SJSA1 (cell line): ENCODE measurements around the gene C3orf20. TPM values are rescaled to one million over a fixed set of nuclear protein-coding genes. Genes with fewer than 3 reads are reported as not detected.

Source experiments
- DNase-seq, 2 experiments: peaks; one replicate each; pipeline ENCODE4 v3.0.0-alpha.2; 2015 to 2020; ENCODE audit warnings: low spot score in 2 of 2, low read depth in 1 of 2
- H3K27ac ChIP-seq: fragments of 250-450 bp; sonication (Bioruptor Pico); 2 replicates; pipeline ENCODE4 v1.5.1; 2020; ENCODE audit warnings: mild to moderate bottlenecking, moderate library complexity
- H3K27me3 ChIP-seq: fragments of 250-450 bp; sonication (Bioruptor Pico); replicated peaks from 2 replicates; pipeline ENCODE4 v1.5.1; 2020; ENCODE audit warnings: mild to moderate bottlenecking, moderate library complexity
- H3K36me3 ChIP-seq: fragments of 250-450 bp; sonication (Bioruptor Pico); 2 replicates; pipeline ENCODE4 v1.5.1; 2020; ENCODE audit warnings: mild to moderate bottlenecking
- H3K4me1 ChIP-seq: fragments of 250-450 bp; sonication (Bioruptor Pico); replicated peaks from 2 replicates; pipeline ENCODE4 v1.6.1; 2021; ENCODE audit warnings: mild to moderate bottlenecking
- H3K4me3 ChIP-seq: fragments of 250-450 bp; sonication (Bioruptor Pico); 2 replicates; pipeline ENCODE4 v1.5.1; 2020; ENCODE audit warnings: mild to moderate bottlenecking
- H3K9me3 ChIP-seq: fragments of 250-450 bp; sonication (Bioruptor Pico); replicated peaks from 2 replicates; pipeline ENCODE4 v1.5.1; 2020; ENCODE audit warnings: mild to moderate bottlenecking
- total RNA-seq: library from RNA; depleted of rRNA; stranded (reverse); fragments of >200 nt; shearing (Covaris generic); gene quantifications from 2 replicates; pipeline ENCODE4 v1.2.3, GENCODE V29; 2014

The C3orf20 gene
- total RNA-seq, 1 experiment from 2014 or later: not detected

GRCh38 chr3:14771593-14772497 is 96.9 kb downstream of the C3orf20 start:
- no peaks in the 10 kb centered on the region for H3K4me1 ChIP-seq
- H3K9me3 ChIP-seq: no peaks in the 10 kb centered on the region
- H3K4me3 ChIP-seq: no peak overlapping the region
- no peaks in the 10 kb centered on the region for H3K36me3 ChIP-seq
- no peak overlapping the region for H3K27ac ChIP-seq
- no peaks in the 10 kb centered on the region for H3K27me3 ChIP-seq
- peak in 1 of 2 experiments; percentile 24 for DNase-seq

GRCh38 chr3:14772533-14773138 is 97.7 kb downstream of the C3orf20 start:
- H3K4me1 ChIP-seq: no peaks in the 10 kb centered on the region

GRCh38 chr3:14773281-14773680 is 98.3 kb downstream of the C3orf20 start:
- no peak for DNase-seq
- H3K27ac ChIP-seq: no peak overlapping the region
- no peaks in the 10 kb centered on the region for H3K27me3 ChIP-seq
- no peaks in the 10 kb centered on the region for H3K36me3 ChIP-seq
- H3K4me1 ChIP-seq: no peaks in the 10 kb centered on the region
- no peak overlapping the region for H3K4me3 ChIP-seq
- H3K9me3 ChIP-seq: no peaks in the 10 kb centered on the region

More at GRCh38 chr3:14772533-14773138, 97.7 kb downstream of the C3orf20 start:
- peak in 1 of 2 experiments; percentile 19 for DNase-seq
- Histone ChIP-seq H3K9me3 (no peaks in the 10 kb centered on the region), H3K27ac (no peak overlapping the region), H3K4me3 (no peak overlapping the region), H3K36me3 (no peaks in the 10 kb centered on the region), H3K27me3 (no peaks in the 10 kb centered on the region)

- peak in 1 of 2 experiments; percentile 31 for DNase-seq
These were observed 98.8 kb downstream of the C3orf20 start for GRCh38 chr3:14773691-14774128.

GRCh38 chr3:14774431-14774830 is 99.5 kb downstream of the C3orf20 start:
- Histone ChIP-seq H3K36me3 (no peaks in the 10 kb centered on the region), H3K9me3 (no peaks in the 10 kb centered on the region), H3K27ac (no peak overlapping the region), H3K27me3 (no peaks in the 10 kb centered on the region; the same call in 1 of the 2 replicates), H3K4me3 (no peak overlapping the region), H3K4me1 (no peaks in the 10 kb centered on the region)
- peak in 1 of 2 experiments; percentile 22 for DNase-seq

More at GRCh38 chr3:14773691-14774128, 98.8 kb downstream of the C3orf20 start:
- no peaks in the 10 kb centered on the region for H3K27me3 ChIP-seq
- no peak overlapping the region for H3K27ac ChIP-seq
- H3K4me1 ChIP-seq: no peaks in the 10 kb centered on the region
- H3K9me3 ChIP-seq: no peaks in the 10 kb centered on the region
- H3K36me3 ChIP-seq: no peaks in the 10 kb centered on the region
- no peak overlapping the region for H3K4me3 ChIP-seq

- H3K9me3 ChIP-seq: no peaks in the 10 kb centered on the region
- DNase-seq: peak in 1 of 2 experiments; percentile 6
- no peaks in the 10 kb centered on the region for H3K4me1 ChIP-seq
- H3K27me3 ChIP-seq: no peaks in the 10 kb centered on the region; the same call in 1 of the 2 replicates
- H3K27ac ChIP-seq: no peak overlapping the region
- no peaks in the 10 kb centered on the region for H3K36me3 ChIP-seq
- H3K4me3 ChIP-seq: no peak overlapping the region
These were observed 100.1 kb downstream of the C3orf20 start for GRCh38 chr3:14775011-14775410.

- H3K27ac ChIP-seq: no peak overlapping the region
- no peak overlapping the region for H3K4me3 ChIP-seq
- no peaks in the 10 kb centered on the region for H3K4me1 ChIP-seq
- DNase-seq: no peak
- H3K27me3 ChIP-seq: no peaks in the 10 kb centered on the region; the same call in 1 of the 2 replicates
- H3K36me3 ChIP-seq: no peaks in the 10 kb centered on the region
- no peaks in the 10 kb centered on the region for H3K9me3 ChIP-seq
These were observed 100.6 kb downstream of the C3orf20 start for GRCh38 chr3:14775563-14775962.

- no peaks in the 10 kb centered on the region for H3K9me3 ChIP-seq
- no peak for DNase-seq
These were observed 104.2 kb downstream of the C3orf20 start for GRCh38 chr3:14779069-14779685.

GRCh38 chr3:14780927-14781507 is 106.1 kb downstream of the C3orf20 start:
- no peaks in the 10 kb centered on the region for H3K4me1 ChIP-seq
- no peak overlapping the region for H3K4me3 ChIP-seq
- H3K27me3 ChIP-seq: no peaks in the 10 kb centered on the region; the same call in none of the 2 replicates
- no peak overlapping the region for H3K27ac ChIP-seq
- H3K9me3 ChIP-seq: no peaks in the 10 kb centered on the region
- no peak for DNase-seq
- H3K36me3 ChIP-seq: no peaks in the 10 kb centered on the region

More at GRCh38 chr3:14779069-14779685, 104.2 kb downstream of the C3orf20 start:
- no peaks in the 10 kb centered on the region for H3K36me3 ChIP-seq
- no peaks in the 10 kb centered on the region for H3K4me1 ChIP-seq
- no peak overlapping the region for H3K27ac ChIP-seq
- no peak overlapping the region for H3K4me3 ChIP-seq
- H3K27me3 ChIP-seq: no peaks in the 10 kb centered on the region; the same call in none of the 2 replicates

GRCh38 chr3:14783480-14784086 is 108.6 kb downstream of the C3orf20 start:
- Histone ChIP-seq H3K4me1 (no peaks in the 10 kb centered on the region), H3K27ac (no peak overlapping the region), H3K4me3 (no peak overlapping the region), H3K9me3 (peaks cover 4% of the 10 kb centered on the region; the same call in 1 of the 2 replicates), H3K36me3 (no peaks in the 10 kb centered on the region), H3K27me3 (no peaks in the 10 kb centered on the region; the same call in none of the 2 replicates)
- no peak for DNase-seq

- H3K36me3 ChIP-seq: no peaks in the 10 kb centered on the region
- no peak for DNase-seq
These were observed 109.2 kb downstream of the C3orf20 start for GRCh38 chr3:14784087-14784681.

GRCh38 chr3:14785207-14786155 is 110.5 kb downstream of the C3orf20 start:
- no peaks in the 10 kb centered on the region; the same call in 1 of the 2 replicates for H3K27me3 ChIP-seq
- peaks cover 4% of the 10 kb centered on the region; the same call in 1 of the 2 replicates for H3K9me3 ChIP-seq
- no peak for DNase-seq
- no peaks in the 10 kb centered on the region for H3K4me1 ChIP-seq
- H3K27ac ChIP-seq: no peak overlapping the region
- H3K36me3 ChIP-seq: no peaks in the 10 kb centered on the region
- H3K4me3 ChIP-seq: no peak overlapping the region

More at GRCh38 chr3:14784087-14784681, 109.2 kb downstream of the C3orf20 start:
- Histone ChIP-seq H3K9me3 (peaks cover 4% of the 10 kb centered on the region; the same call in 1 of the 2 replicates), H3K27ac (no peak overlapping the region), H3K4me1 (no peaks in the 10 kb centered on the region), H3K4me3 (no peak overlapping the region), H3K27me3 (no peaks in the 10 kb centered on the region; the same call in none of the 2 replicates)
